HepG2 (cell line): ENCODE results near the gene TPRN. TPM values are rescaled to one million over a fixed set of nuclear protein-coding genes. Genes with fewer than 3 reads are reported as not detected.

Experiments
- CENPT ChIP-seq: sonication (generic); formaldehyde crosslinking; IDR thresholded peaks from 2 replicates; pipeline ENCODE4 v1.8.0; 2022; ENCODE audit warnings: low read depth, mild to moderate bottlenecking, moderate library complexity, missing genetic modification reagents
- ELF3 ChIP-seq: IDR thresholded peaks from 2 replicates; pipeline ENCODE4 v1.6.1; 2016; ENCODE audit warnings: missing genetic modification reagents, missing compliant biosample characterization
- GLI4 ChIP-seq: sonication (generic); formaldehyde crosslinking; IDR thresholded peaks from 2 replicates; pipeline ENCODE4 v1.5.1; 2020; ENCODE audit warnings: missing genetic modification reagents, mild to moderate bottlenecking, moderate library complexity, borderline replicate concordance
- HOXA7 ChIP-seq: sonication (generic); formaldehyde crosslinking; IDR thresholded peaks from 2 replicates; pipeline ENCODE4 v1.8.1; 2022; ENCODE audit warnings: mild to moderate bottlenecking, missing genetic modification reagents, moderate library complexity
- KDM5B ChIP-seq: sonication (generic); formaldehyde crosslinking; IDR thresholded peaks from 2 replicates; pipeline ENCODE4 v1.4.0; 2020; ENCODE audit warnings: missing genetic modification reagents, mild to moderate bottlenecking, borderline replicate concordance
- MBNL3 ChIP-seq: fragments of 250-450 bp; sonication (Bioruptor Pico); conservative IDR thresholded peaks from 2 replicates; pipeline ENCODE4 v1.8.0; 2022; ENCODE audit warnings: mild to moderate bottlenecking, inconsistent platforms
- PHF8 ChIP-seq: sonication (generic); formaldehyde crosslinking; IDR thresholded peaks from 2 replicates; pipeline ENCODE4 v1.5.0; 2020; ENCODE audit warnings: missing genetic modification reagents
- RFX1 ChIP-seq: fragments of 450-650 bp; IDR thresholded peaks from 2 replicates; pipeline ENCODE4 v1.6.1; 2017
- RORA ChIP-seq: sonication (generic); formaldehyde crosslinking; IDR thresholded peaks from 2 replicates; pipeline ENCODE4 v1.5.0; 2020; ENCODE audit warnings: mild to moderate bottlenecking, missing genetic modification reagents, moderate library complexity
- SOX5 ChIP-seq: IDR thresholded peaks from 2 replicates; pipeline ENCODE4 v1.6.1; 2016; ENCODE audit warnings: borderline replicate concordance
- ZNF7 ChIP-seq: IDR thresholded peaks from 2 replicates; pipeline ENCODE4 v1.6.1; 2016; ENCODE audit warnings: missing biosample characterization, missing genetic modification reagents
- ZNF703 ChIP-seq: sonication (generic); formaldehyde crosslinking; IDR thresholded peaks from 2 replicates; pipeline ENCODE4 v1.5.1; 2020; ENCODE audit warnings: missing genetic modification reagents, mild to moderate bottlenecking, moderate library complexity, borderline replicate concordance
- ZNF788 ChIP-seq: sonication (generic); formaldehyde crosslinking; IDR thresholded peaks from 2 replicates; pipeline ENCODE4 v1.5.0; 2020; ENCODE audit warnings: mild to moderate bottlenecking, missing genetic modification reagents, borderline replicate concordance
- polyA plus RNA-seq, 8 experiments: library from polyadenylated mRNA; depleted of rRNA in 3 of 8; stranded (reverse) in 7 of 8; unstranded in 1 of 8; fragments of >200 nt; fragmentation: Illumina TruSeq in 4 of 8; extraction: Trizol in 4 of 8; gene quantifications; 2 replicates each; pipeline versions ENCODE4 v1.2.1 to v1.2.3, GENCODE V29; 2011 to 2016; ENCODE audit warnings: low read depth in 4 of 8, missing spikeins in 1 of 8, mixed read lengths in 1 of 8; ENCODE audit not compliant: insufficient read depth in 1 of 8
- total RNA-seq, 5 experiments: library from RNA; depleted of rRNA; stranded (reverse); fragments of >200 nt; fragmentation: Illumina TruSeq; extraction: Trizol; gene quantifications; 2 replicates each; pipeline ENCODE4 v1.2.3, GENCODE V29; 2016; ENCODE audit warnings: low read depth in 1 of 5
- TF ChIP-seq, protein P1 (sequence below): sonication (generic); formaldehyde crosslinking; IDR thresholded peaks from 2 replicates; pipeline ENCODE4 v1.4.0; 2020; ENCODE audit warnings: missing genetic modification reagents
- TF ChIP-seq, protein P2 (sequence below): IDR thresholded peaks from 2 replicates; pipeline ENCODE4 v1.6.1; 2016
- TF ChIP-seq, protein P3 (sequence below): sonication (generic); IDR thresholded peaks from 2 replicates; pipeline ENCODE4 v1.6.1; 2016; ENCODE audit warnings: low read depth, borderline replicate concordance
- TF ChIP-seq, protein P4 (sequence below): sonication (generic); formaldehyde crosslinking; conservative IDR thresholded peaks from 2 replicates; pipeline ENCODE4 v1.8.0; 2022; ENCODE audit warnings: missing genetic modification reagents
- TF ChIP-seq, protein P5 (sequence below): sonication (generic); formaldehyde crosslinking; IDR thresholded peaks from 2 replicates; pipeline ENCODE4 v1.4.0; 2020; ENCODE audit warnings: missing genetic modification reagents

The TPRN gene
- total and polyA plus RNA-seq, 2 of the 13 experiments (the other 11 are each of a cell fraction or from before 2014, with no cell fraction given): 10.1 to 19.2 TPM

DNA sequence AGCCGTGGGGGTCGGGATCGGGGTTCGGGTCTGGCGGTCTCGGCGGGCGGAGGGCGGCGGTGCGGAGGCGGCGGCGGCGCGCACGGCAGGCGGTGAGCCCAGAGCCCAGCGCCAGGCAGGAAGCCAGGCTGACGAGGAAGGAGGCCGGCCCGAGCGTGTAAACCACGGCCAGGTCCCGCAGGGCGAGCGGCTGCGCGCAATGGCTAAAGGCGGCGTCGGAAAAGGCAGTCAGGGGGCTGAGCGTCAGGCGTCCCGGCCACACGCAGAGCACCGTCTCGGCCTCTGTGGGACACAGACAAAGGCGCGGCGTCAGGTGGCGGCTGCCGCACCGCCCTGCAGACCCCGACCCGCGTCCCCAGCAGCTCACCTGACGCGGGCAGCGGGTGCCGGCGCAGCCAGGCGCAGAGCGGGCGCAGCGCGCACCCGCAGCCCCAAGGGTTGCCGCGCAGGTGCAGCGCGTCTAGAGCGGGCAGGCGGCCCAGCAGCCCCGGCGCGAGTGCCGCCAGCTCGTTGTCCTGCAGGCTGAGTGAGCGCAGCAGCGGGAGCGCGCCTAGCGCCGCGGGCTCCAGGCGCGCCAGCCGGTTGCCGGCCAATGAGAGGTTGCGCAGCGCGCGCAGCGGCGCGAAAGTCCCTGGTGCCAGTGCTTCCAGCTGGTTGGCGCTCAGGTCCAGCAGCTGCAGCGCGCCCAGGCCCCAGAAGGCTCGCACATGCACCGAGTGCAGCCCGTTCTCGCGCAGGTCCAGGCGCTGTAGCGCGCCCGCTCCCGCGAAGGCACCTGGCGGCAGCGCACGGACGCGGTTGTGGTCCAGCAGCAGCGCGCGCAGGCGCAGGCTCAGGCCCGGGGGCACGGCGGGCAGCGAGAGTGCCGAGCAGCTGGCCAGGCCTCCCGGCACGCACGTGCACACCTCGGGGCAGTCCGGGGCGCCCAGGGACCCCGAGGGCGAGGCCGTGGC, 31.4 kb downstream of the TPRN start (continued):
- TF ChIP-seq, protein P1, sequence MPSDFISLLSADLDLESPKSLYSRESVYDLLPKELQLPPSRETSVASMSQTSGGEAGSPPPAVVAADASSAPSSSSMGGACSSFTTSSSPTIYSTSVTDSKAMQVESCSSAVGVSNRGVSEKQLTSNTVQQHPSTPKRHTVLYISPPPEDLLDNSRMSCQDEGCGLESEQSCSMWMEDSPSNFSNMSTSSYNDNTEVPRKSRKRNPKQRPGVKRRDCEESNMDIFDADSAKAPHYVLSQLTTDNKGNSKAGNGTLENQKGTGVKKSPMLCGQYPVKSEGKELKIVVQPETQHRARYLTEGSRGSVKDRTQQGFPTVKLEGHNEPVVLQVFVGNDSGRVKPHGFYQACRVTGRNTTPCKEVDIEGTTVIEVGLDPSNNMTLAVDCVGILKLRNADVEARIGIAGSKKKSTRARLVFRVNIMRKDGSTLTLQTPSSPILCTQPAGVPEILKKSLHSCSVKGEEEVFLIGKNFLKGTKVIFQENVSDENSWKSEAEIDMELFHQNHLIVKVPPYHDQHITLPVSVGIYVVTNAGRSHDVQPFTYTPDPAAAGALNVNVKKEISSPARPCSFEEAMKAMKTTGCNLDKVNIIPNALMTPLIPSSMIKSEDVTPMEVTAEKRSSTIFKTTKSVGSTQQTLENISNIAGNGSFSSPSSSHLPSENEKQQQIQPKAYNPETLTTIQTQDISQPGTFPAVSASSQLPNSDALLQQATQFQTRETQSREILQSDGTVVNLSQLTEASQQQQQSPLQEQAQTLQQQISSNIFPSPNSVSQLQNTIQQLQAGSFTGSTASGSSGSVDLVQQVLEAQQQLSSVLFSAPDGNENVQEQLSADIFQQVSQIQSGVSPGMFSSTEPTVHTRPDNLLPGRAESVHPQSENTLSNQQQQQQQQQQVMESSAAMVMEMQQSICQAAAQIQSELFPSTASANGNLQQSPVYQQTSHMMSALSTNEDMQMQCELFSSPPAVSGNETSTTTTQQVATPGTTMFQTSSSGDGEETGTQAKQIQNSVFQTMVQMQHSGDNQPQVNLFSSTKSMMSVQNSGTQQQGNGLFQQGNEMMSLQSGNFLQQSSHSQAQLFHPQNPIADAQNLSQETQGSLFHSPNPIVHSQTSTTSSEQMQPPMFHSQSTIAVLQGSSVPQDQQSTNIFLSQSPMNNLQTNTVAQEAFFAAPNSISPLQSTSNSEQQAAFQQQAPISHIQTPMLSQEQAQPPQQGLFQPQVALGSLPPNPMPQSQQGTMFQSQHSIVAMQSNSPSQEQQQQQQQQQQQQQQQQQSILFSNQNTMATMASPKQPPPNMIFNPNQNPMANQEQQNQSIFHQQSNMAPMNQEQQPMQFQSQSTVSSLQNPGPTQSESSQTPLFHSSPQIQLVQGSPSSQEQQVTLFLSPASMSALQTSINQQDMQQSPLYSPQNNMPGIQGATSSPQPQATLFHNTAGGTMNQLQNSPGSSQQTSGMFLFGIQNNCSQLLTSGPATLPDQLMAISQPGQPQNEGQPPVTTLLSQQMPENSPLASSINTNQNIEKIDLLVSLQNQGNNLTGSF (CRISPR knock-in tag): no peak
- no peak for TF ChIP-seq CENPT (CRISPR knock-in tag)
- TF ChIP-seq RORA (CRISPR knock-in tag): no peak
- TF ChIP-seq, protein P2, sequence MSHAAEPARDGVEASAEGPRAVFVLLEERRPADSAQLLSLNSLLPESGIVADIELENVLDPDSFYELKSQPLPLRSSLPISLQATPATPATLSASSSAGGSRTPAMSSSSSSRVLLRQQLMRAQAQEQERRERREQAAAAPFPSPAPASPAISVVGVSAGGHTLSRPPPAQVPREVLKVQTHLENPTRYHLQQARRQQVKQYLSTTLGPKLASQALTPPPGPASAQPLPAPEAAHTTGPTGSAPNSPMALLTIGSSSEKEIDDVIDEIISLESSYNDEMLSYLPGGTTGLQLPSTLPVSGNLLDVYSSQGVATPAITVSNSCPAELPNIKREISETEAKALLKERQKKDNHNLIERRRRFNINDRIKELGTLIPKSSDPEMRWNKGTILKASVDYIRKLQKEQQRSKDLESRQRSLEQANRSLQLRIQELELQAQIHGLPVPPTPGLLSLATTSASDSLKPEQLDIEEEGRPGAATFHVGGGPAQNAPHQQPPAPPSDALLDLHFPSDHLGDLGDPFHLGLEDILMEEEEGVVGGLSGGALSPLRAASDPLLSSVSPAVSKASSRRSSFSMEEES (CRISPR knock-in tag): no peak
- TF ChIP-seq PHF8 (CRISPR knock-in tag): peak; percentile 45
- no peak for TF ChIP-seq RFX1
- no peak for TF ChIP-seq ELF3
- TF ChIP-seq, protein P3, sequence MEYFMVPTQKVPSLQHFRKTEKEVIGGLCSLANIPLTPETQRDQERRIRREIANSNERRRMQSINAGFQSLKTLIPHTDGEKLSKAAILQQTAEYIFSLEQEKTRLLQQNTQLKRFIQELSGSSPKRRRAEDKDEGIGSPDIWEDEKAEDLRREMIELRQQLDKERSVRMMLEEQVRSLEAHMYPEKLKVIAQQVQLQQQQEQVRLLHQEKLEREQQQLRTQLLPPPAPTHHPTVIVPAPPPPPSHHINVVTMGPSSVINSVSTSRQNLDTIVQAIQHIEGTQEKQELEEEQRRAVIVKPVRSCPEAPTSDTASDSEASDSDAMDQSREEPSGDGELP: no peak
- TF ChIP-seq ZNF7 (CRISPR knock-in tag): no peak
- TF ChIP-seq ZNF703: no peak
- TF ChIP-seq KDM5B (CRISPR knock-in tag): peak; percentile 23; the same call in 1 of the 2 replicates
- no peak for TF ChIP-seq ZNF788 (CRISPR knock-in tag)
- no peak for TF ChIP-seq MBNL3 (CRISPR knock-in tag)
- no peak for TF ChIP-seq HOXA7
- TF ChIP-seq SOX5 (CRISPR knock-in tag): no peak
- no peak for TF ChIP-seq GLI4 (CRISPR knock-in tag)
- TF ChIP-seq, protein P4, sequence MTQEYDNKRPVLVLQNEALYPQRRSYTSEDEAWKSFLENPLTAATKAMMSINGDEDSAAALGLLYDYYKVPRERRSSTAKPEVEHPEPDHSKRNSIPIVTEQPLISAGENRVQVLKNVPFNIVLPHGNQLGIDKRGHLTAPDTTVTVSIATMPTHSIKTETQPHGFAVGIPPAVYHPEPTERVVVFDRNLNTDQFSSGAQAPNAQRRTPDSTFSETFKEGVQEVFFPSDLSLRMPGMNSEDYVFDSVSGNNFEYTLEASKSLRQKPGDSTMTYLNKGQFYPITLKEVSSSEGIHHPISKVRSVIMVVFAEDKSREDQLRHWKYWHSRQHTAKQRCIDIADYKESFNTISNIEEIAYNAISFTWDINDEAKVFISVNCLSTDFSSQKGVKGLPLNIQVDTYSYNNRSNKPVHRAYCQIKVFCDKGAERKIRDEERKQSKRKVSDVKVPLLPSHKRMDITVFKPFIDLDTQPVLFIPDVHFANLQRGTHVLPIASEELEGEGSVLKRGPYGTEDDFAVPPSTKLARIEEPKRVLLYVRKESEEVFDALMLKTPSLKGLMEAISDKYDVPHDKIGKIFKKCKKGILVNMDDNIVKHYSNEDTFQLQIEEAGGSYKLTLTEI (CRISPR knock-in tag): no peak
- TF ChIP-seq, protein P5, sequence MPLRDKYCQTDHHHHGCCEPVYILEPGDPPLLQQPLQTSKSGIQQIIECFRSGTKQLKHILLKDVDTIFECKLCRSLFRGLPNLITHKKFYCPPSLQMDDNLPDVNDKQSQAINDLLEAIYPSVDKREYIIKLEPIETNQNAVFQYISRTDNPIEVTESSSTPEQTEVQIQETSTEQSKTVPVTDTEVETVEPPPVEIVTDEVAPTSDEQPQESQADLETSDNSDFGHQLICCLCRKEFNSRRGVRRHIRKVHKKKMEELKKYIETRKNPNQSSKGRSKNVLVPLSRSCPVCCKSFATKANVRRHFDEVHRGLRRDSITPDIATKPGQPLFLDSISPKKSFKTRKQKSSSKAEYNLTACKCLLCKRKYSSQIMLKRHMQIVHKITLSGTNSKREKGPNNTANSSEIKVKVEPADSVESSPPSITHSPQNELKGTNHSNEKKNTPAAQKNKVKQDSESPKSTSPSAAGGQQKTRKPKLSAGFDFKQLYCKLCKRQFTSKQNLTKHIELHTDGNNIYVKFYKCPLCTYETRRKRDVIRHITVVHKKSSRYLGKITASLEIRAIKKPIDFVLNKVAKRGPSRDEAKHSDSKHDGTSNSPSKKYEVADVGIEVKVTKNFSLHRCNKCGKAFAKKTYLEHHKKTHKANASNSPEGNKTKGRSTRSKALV (CRISPR knock-in tag): peak; percentile 100
